Neural crest cell (in vitro differentiated cells): Measurements from ENCODE around the gene AKAP9. TPM values are rescaled to one million over a fixed set of nuclear protein-coding genes. Genes with fewer than 3 reads are reported as not detected.

ENCODE experiments used
- DNase-seq: peaks from one replicate; pipeline ENCODE4 v3.0.0; 2021; ENCODE audit warnings: low read depth, mixed read lengths, low spot score
- H3K27ac Mint-ChIP-seq: one replicate; pipeline ENCODE4 v1.8.0; 2021; ENCODE audit warnings: mild to moderate bottlenecking, mixed read lengths; ENCODE audit not compliant: unreplicated experiment
- H3K27me3 Mint-ChIP-seq: 2 replicates; pipeline ENCODE4 v1.8.0; 2021; ENCODE audit warnings: low read depth, mild to moderate bottlenecking, mixed read lengths
- H3K36me3 Mint-ChIP-seq: 2 replicates; pipeline ENCODE4 v1.8.0; 2021; ENCODE audit warnings: low read depth, mild to moderate bottlenecking, mixed read lengths
- H3K4me1 Mint-ChIP-seq: 2 replicates; pipeline ENCODE4 v1.8.0; 2021; ENCODE audit warnings: mixed read lengths
- H3K4me3 Mint-ChIP-seq: one replicate; pipeline ENCODE4 v1.8.0; 2021; ENCODE audit warnings: mild to moderate bottlenecking, mixed read lengths
- H3K9me3 Mint-ChIP-seq: 2 replicates; pipeline ENCODE4 v1.8.0; 2021; ENCODE audit warnings: mixed read lengths
- total RNA-seq: library from RNA; stranded (reverse); gene quantifications from 2 replicates; pipeline ENCODE4 v1.2.1, GENCODE V29; 2021
- TF ChIP-seq, protein P1 (sequence below): fragments of 200-600 bp; sonication (generic); conservative IDR thresholded peaks from 2 replicates; pipeline ENCODE4 v1.5.0; 2021; ENCODE audit warnings: antibody characterized with exemption, mild to moderate bottlenecking

AKAP9 gene
- total RNA-seq, 1 donor from 2014 or later, result 32.0 TPM

DNA sequence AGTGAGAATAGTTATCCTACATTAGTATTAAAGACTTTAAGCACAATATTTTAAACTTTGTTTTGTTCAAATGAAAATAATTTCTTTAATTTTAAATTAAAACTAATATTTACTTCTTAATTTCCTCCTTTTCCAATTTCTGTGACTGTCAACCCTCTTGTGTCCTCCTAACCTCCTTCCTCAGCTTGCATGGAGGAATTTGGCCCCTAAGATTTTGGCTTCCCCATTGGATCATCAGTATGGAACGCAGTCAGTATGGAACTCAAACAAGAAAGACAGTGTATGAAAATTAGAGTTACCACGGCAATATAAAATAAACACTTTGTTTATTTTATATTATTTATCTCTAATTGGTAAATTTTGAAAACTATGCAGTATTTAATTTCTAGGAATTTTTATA, 102.4 kb downstream of the AKAP9 start:
- TF ChIP-seq, protein P1, sequence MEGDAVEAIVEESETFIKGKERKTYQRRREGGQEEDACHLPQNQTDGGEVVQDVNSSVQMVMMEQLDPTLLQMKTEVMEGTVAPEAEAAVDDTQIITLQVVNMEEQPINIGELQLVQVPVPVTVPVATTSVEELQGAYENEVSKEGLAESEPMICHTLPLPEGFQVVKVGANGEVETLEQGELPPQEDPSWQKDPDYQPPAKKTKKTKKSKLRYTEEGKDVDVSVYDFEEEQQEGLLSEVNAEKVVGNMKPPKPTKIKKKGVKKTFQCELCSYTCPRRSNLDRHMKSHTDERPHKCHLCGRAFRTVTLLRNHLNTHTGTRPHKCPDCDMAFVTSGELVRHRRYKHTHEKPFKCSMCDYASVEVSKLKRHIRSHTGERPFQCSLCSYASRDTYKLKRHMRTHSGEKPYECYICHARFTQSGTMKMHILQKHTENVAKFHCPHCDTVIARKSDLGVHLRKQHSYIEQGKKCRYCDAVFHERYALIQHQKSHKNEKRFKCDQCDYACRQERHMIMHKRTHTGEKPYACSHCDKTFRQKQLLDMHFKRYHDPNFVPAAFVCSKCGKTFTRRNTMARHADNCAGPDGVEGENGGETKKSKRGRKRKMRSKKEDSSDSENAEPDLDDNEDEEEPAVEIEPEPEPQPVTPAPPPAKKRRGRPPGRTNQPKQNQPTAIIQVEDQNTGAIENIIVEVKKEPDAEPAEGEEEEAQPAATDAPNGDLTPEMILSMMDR, result no peak
- DNase-seq, result no peak
- Mint-ChIP-seq H3K9me3 (no peaks in the 10 kb centered on the region), H3K4me3 (no peak overlapping the region), H3K36me3 (no peaks in the 10 kb centered on the region), H3K4me1 (peaks cover 4% of the 10 kb centered on the region), H3K27ac (no peak overlapping the region), H3K27me3 (no peaks in the 10 kb centered on the region)

DNA sequence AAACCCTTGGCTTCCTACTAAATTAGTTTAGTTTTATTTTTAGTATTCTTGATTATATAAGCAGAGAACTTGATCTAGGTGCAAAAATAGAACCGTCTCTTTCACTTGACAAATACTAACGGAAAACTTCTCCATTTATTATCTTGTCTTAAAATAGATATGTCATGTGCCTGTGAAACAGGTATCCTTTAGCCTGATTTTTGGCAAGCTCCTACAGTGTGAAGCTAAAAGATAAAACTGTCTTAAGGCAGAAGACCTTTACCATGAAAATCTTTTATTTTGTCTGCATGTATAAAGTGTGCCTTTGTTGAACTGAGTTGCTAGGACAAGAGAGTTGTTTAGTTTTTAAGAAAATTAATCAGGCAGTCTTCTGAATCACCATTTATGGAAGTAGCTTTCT, 103.0 kb downstream of the AKAP9 start:
- DNase-seq, result no peak
- Mint-ChIP-seq H3K4me1 (peaks cover 4% of the 10 kb centered on the region), H3K27me3 (no peaks in the 10 kb centered on the region), H3K36me3 (no peaks in the 10 kb centered on the region), H3K9me3 (no peaks in the 10 kb centered on the region), H3K27ac (no peak overlapping the region), H3K4me3 (no peak overlapping the region)
- TF ChIP-seq, protein P1, result no peak

DNA sequence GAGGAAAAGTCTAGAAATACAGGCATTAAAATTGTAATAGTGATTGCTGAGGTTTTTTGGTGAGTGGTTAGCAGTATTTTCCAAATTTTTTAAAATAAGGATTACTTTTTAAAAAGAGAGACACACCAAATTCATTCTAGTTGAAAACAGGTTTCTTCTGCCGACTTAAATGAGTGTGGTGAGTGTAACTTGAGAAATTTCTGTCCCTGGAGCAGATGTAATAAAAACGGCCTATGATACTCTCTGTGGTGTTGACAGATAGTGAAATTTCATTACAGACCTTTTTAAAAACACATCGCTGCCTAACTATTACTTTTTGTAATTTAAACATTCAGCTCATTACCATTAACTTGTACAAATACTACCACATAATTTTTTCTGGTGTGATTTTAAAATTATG, 103.5 kb downstream of the AKAP9 start:
- no peak overlapping the region for H3K4me3 Mint-ChIP-seq
- DNase-seq, result no peak
- H3K27ac Mint-ChIP-seq, result no peak overlapping the region
- H3K27me3 Mint-ChIP-seq, result no peaks in the 10 kb centered on the region
- no peaks in the 10 kb centered on the region for H3K36me3 Mint-ChIP-seq
- peaks cover 4% of the 10 kb centered on the region for H3K4me1 Mint-ChIP-seq
- TF ChIP-seq, protein P1, result no peak
- no peaks in the 10 kb centered on the region for H3K9me3 Mint-ChIP-seq

DNA sequence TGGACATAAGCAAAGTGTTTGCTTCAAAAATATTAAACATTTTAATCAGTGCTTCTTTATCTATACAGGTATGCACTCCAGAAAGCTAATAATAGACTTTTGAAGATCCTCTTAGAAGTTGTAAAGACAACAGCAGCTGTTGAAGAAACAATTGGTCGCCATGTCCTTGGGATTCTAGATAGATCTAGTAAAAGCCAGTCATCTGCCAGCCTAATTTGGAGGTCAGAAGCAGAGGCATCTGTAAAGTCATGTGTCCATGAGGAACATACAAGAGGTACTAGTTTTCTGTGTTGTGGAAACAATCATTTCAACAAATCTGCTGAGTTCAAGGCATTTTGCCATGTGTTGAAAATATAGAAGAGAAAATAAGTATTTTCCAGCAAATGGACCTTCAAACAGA, 104.3 kb downstream of the AKAP9 start:
- TF ChIP-seq, protein P1, result no peak
- Mint-ChIP-seq H3K4me3 (no peak overlapping the region), H3K4me1 (peaks cover 4% of the 10 kb centered on the region), H3K27me3 (no peaks in the 10 kb centered on the region), H3K36me3 (no peaks in the 10 kb centered on the region), H3K27ac (no peak overlapping the region), H3K9me3 (no peaks in the 10 kb centered on the region)
- no peak for DNase-seq

DNA sequence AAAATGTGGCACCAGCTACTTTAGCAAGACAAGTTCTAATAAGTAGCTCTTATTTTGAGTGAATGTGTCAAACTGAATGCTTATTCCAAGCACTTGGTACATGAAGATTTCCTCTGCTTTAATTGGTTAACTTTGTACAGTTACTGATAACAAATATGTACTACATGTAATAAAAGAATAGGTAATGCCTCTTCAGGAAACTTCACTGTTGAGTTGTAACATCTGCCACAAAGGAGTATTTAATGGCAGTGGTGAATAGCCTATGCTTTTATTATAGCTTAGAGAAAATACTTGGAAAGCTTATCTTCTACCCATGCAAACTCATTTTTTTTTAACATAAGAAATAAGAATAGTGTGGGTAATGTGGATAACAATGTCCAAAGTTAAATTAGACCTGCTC, 111.0 kb downstream of the AKAP9 start:
- Mint-ChIP-seq H3K27me3 (no peaks in the 10 kb centered on the region), H3K27ac (no peak overlapping the region), H3K36me3 (peaks cover 5% of the 10 kb centered on the region), H3K4me3 (no peak overlapping the region), H3K4me1 (no peaks in the 10 kb centered on the region), H3K9me3 (no peaks in the 10 kb centered on the region)
- TF ChIP-seq, protein P1, result no peak
- DNase-seq, result no peak

DNA sequence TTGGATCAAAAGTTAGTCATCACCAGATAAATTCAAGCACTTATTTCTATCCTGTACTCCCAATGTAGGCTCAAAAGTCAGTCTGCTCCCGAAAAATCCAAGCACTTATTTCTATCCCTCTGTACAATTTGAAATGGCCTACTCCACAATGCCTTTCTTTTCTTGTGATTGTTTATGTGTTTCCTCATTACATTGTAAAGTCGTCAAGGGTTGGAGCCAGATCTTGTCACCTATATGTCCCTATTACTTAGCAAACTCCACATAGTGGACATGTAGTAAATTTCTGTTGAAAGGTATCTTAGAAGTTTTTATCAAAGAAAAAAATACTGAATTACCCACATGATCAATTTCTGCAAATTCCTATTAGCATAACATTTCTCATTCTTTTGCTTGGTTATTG, 111.5 kb downstream of the AKAP9 start:
- TF ChIP-seq, protein P1, result no peak
- peaks cover 5% of the 10 kb centered on the region for H3K36me3 Mint-ChIP-seq
- H3K27ac Mint-ChIP-seq, result no peak overlapping the region
- no peaks in the 10 kb centered on the region for H3K27me3 Mint-ChIP-seq
- no peak for DNase-seq
- no peak overlapping the region for H3K4me3 Mint-ChIP-seq
- no peaks in the 10 kb centered on the region for H3K9me3 Mint-ChIP-seq
- H3K4me1 Mint-ChIP-seq, result no peaks in the 10 kb centered on the region
